Liver (tissue), 3 donors: Measurements from ENCODE around the gene DHDDS.

Source experiments
- CTCF ChIP-seq: fragments of 150-350 bp; IDR thresholded peaks from 2 replicates; pipeline ENCODE4 v1.5.1; 2017; ENCODE audit warnings: improper control_type of control experiment, low read depth, low read length; ENCODE audit not compliant: missing input control
- EGR1 ChIP-seq, 2 donors: IDR thresholded peaks; 2 replicates each; pipeline ENCODE4 v1.6.1; 2016 to 2018; ENCODE audit warnings: antibody characterized with exemption in 2 of 2, low read depth in 2 of 2
- FOXA1 ChIP-seq: IDR thresholded peaks from 2 replicates; pipeline ENCODE4 v1.6.1; 2016; ENCODE audit warnings: antibody characterized with exemption
- GABPA ChIP-seq, 2 donors: IDR thresholded peaks in 1 of 2; conservative IDR thresholded peaks in 1 of 2; 2 replicates each; pipeline ENCODE4 v1.6.1; 2016; ENCODE audit warnings: antibody characterized with exemption in 2 of 2, mild to moderate bottlenecking in 1 of 2, moderate library complexity in 1 of 2
- RAD21 ChIP-seq, 2 donors: IDR thresholded peaks; 2 replicates each; pipeline ENCODE4 v1.6.1; 2016; ENCODE audit warnings: antibody characterized with exemption in 2 of 2, mild to moderate bottlenecking in 2 of 2
- donor health status: healthy.
- donor health status: healthy.

GRCh38 chr1:26411624-26412074, 20.5 kb upstream of the DHDDS start:
- TF ChIP-seq GABPA (IDR thresholded peaks at IDR 0.05 in 1 of 2, conservative IDR thresholded peaks at IDR 0.05 in 1 of 2) (no peak), CTCF (no peak), EGR1 (IDR thresholded peaks at IDR 0.05; ENCODE audit: low read depth in 2 of 2) (no peak), RAD21 (IDR thresholded peaks at IDR 0.05) (no peak), FOXA1 (no peak)
